HG03045 (cell line): Measurements from ENCODE around the gene AKAP6.

Experiments used
- ATAC-seq: cut with Tn5 transposase; IDR thresholded peaks from one replicate; pipeline ENCODE4 v1.9.1; 2021; ENCODE audit warnings: mild to moderate bottlenecking, moderate library complexity; ENCODE audit not compliant: unreplicated experiment

The AKAP6 gene

DNA sequence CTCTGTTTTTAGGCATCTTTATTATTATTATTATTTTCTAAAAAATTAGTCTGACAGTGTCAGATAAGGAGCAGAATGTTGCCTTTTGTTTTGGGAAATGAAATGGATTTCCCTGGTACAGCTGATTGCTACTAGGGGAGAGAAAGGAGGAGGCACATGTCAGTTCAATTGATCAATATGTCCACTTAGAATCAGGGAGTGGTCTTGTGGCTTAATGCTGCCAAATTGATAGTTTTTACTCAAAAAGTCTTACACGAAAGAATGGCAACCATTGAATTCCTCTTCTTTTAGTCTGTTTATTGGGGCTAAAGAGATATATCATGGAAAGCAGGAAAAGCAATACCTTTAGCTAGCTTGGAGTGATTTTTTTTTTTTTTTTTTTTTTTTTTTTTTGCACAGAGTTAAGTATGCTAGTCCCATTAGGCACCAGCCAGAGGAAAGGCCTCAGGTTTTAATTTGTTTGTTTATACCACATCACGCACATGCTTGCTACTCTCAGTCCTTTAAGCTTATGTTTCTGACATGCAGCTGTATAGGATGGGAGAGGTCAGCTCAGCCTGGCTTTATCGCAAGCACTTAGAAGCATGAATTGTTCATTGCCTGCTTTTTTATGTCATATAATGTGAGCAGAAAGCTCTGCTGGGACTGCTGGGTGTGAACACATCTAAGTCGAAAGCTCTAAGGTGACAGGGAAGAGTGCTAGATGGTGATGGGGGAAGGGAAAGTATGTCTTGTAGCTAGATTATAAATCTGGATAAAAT, 1.4 kb downstream of the AKAP6 start:
- ATAC-seq, result no peak

DNA sequence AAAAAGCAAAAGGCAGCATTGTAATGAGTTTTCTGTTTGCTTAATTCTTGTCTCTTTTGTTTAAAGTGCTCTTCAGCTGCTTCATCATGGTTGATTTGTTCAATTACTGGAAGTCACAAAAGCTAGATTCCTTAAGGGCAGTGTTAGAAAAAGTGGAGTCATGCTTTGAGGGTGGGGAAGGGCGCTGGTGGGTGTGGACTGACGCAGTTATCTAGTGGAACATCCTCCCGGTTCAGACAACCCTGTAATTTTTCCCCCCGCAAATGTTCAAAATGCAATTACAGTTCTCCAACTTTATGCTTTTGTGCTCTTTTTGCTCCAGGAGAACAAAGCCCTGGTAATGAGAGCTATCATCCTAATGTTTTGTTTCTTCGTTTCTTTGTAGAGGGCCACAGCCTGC, 2.1 kb downstream of the AKAP6 start:
- ATAC-seq, result no peak

DNA sequence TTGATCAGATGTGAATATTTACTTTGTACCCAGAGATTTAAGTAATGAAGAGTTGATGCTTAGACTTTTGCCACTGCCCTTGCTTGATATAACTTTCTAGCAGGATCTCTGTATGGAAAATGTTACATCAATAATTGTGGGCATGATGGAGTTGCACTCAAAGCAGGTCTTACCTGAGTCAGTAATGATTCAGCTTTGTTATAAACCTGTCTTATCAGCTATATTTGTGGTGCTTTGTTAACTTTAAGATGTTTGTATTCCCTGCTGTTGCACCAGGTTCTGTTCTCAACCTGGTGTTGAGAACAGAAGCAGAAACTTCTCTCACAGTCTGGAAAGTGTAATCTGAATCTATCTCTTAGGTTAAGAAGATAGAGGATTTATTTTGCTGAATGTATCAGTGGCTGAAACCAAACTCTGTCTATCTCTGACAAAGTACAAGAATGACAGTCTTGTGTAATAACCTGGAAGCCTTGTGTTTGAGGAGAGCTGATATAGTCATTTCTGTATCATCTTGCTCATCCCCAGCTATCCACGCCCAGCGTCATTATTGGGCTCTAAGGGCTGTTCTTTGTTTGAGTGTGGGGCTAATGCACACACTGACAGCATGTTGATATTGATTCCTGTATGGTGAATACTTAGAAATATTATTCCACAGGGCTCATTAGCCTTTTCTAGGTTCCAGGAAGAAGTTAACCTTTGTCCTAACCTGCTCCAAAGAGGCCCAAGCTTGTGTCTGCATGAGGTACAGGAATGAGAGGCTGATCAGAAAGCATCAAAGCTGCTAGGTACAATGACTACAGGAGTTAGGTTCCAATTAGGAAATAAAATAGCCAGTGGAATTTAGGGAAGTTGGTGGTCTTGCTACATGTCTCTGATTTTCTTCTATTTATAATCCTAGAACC, 3.6 kb downstream of the AKAP6 start:
- ATAC-seq, result no peak

DNA sequence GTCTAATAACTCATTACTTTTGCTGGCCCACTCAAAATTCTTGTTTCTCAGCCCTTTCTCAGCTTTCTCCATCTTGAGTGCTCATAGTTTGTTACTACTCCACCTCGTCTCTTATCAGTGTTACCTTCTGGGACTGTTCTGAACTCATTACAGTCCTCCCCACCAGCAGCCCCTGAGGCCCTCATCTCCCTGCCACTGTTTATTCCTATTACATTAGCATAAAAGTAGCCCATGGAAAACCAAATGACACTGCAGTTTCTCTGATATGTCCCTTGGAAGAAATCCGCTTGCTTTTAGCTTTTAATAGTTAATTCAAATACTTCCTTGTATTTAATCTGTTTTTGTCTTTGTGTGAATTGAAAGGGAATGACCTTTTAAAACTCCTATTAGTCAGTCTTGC, 7.6 kb downstream of the AKAP6 start:
- no peak for ATAC-seq

DNA sequence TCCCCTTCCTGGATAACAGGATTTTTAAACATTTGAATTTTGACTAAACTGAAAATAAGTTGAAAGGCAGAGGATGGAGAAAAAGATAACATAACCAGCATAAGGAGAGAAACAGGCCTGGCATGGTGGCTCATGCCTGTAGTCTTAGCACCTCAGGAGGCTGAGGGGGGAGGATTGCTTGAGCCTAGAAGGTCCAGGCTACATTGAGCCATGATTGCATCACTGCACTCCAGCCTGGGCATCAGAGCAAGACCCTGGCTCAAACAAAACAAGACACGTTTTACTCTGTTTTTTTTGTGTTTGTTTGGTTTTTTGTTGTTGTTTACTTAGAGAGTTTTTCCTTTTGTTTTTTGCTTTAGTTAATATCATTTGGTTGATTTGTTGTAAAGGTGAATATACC, 8.7 kb downstream of the AKAP6 start:
- no peak for ATAC-seq

DNA sequence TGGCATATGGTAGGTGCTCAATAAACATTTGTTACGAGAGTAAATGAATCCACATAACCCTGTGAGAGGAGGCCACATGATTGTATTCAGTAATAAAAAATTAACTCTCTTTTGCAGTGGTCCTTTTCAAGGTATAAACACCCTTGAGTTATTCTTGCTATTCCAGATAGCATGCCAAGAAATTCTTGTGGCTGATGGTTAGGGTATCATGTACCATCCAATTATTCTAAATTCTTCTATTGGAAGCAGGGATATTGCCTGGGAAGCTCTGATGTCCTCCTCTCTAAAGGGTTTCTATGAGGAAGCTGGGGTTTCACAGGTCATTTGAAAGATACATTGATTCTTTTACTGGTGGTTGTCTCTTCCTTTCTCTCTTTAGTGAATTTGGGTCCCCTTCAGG, 10.1 kb downstream of the AKAP6 start:
- no peak for ATAC-seq

DNA sequence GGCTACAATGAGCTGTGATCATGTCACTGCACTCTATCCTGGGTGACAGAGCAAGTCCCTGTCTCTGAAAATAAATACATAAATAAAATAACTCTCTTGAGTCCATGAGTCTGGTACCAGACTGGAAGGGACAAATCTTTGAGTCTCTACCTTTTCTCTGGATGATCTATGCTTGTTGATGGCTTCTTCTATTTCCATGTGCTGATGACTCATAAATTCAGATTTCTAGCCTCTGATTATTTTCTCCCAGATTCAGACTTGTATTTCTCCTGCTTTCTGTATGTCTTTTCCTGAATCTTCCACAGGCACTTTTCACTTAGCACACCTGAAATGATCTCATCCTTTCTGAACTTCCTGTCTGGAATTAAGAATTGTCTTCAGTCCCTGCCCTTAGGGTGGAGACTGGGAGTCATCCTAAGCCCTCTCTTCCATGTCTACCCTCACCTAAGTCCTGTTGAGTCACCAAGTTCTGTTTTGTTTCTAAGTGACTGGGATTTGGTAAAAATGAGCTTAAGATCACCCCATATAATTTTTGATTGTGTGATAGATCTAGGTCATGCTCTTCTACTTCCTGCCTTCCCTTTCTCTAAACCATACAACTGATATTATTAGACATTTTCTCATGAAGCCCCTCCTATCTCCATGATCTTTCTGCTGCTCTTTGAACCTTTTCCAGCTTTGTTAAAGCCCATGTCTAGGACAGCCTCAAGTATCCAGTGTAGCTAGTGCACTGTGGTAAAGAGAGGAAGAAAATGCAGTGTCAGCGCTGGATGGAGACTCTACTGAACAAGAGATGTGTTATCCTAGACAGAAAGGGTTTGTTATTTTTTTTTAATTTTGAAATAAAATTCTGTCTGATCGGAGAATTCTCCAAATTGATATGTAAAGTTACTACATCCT, 13.1 kb downstream of the AKAP6 start:
- ATAC-seq, result no peak

DNA sequence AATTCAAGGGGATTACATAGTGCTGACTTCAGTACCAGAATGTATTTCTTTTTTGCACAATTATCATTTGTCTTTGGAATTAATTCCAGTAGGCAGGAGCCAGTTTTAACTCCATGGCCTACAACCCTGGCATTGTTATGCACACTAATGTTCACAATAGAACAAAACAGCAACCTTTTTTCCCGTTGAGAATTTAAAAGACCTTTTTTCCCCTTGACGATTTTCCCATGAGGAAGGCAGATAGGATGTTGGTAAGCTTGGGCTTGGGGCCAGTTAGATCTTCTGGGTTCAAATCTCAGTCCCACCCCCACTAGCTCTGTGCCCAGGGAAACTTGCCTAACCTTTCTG, 13.7 kb downstream of the AKAP6 start:
- no peak for ATAC-seq

DNA sequence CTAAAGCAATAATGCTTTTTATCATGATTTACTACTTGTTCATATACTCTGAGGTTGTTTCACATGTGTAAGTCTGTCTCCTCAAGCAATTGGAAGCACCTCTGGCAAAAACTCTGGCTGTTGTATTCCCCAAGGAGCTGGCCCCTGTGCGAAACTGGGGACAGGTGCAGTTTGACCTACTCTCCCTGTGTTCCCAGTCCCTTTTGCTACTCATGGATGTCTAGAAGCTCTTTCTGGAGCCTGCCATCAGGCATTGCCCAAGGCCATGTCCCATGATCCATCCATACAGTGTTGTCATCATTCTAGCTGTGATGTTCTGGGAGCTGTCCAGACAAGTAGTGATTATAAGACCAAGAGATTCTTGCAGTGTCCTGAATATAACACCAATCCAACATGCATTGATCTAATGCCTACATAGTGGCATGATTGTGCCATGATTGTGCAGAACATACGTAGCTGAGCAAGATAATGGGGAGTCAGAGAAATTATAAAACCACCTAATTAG, 14.9 kb downstream of the AKAP6 start:
- ATAC-seq, result no peak

DNA sequence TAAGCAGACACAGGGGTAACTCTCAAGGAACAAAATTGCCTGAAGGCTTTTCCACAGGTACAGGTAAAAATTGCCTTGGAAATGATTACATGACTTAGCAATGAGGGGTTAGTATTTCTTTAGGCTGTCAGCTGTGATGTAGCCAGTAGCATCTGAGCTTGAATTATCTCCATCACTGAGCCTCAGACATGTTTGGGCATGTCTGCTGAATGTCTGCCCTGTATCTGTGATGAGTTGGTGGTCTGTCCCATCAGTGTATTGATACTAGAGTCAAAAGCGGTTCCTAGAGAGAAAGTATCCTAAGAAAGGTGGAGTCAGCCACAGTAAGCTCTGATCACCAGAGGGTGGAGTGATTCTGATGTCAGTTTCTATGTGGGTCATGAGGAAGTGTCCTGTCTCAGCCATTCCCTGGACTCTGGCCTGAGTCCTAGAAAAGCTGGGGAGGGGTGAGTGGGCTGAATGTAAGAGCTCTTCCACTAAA, 16.3 kb downstream of the AKAP6 start:
- no peak for ATAC-seq

DNA sequence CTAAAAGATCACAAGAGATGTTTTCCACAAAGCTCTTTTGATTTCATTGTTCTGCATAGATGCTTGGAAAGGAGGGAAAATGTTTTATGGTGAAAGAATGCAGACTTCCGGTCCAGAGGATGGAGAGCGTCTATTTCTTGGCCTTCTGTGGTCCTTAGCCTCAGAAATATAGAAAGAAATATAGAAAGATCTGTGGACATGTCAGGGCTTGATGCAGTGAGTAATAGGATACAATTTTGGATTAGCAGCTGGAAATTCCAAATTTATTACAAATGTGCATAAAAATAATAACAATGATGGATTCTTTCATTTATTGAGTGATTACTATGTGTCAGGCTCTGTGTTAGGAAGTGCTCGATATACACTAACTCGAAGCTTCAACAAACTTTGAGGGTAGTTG, 20.2 kb downstream of the AKAP6 start:
- ATAC-seq, result no peak

DNA sequence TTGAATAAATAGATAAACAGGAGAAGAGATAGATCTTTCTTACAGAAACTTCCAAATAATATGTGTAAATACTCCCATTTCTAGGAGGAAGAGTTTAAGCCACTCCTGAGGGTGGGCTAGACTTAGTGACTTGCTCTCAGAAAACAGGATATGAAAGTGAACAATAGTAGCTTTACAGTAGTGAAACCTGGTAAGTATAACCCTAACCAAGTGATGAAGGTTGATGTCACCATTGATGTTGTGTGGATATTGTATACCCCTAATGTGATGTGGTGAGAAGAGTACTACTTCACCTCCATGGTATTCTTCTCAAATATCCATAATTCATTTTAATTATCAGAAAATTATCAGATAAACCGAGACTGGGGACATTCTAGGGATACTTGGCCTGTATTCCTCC, 20.9 kb downstream of the AKAP6 start:
- peak; percentile 88 for ATAC-seq

DNA sequence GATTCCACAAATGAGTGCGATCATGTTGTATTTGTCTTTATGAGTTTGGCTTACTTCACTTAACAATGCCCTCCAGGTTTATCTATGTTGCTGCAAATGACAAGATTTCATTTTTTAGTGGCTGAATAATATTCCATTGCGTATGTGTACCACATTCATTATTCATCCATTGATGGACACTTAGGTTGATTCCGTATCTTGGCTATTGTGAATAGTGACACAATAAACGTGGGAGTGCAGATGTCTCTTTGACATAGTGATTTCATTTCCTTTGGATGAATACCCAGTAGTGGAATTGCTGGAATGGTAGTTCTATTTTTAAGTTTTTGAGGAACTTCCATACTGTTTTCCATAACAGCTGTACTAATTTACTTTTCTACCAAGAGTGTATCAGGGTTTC, 23.5 kb downstream of the AKAP6 start:
- ATAC-seq, result no peak

DNA sequence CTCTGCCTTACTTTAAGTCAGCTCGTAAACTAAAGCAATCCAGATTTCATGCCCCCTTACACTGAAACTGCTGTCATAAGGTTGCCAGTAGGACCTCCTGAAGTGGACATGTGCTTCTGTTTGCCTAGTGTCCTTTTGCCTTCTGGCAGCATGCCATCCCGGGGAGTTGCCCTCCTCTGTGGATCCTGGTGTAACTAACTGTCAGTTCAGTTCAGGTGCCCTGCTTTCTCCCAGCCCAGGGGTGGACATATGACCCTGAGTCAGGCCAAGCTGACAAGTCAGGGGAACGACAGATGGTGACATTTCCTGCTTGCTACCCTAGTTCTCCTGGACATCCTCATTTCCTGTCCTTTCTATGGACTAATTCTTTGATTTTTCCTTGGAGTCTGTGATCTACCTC, 25.6 kb downstream of the AKAP6 start:
- ATAC-seq, result no peak

DNA sequence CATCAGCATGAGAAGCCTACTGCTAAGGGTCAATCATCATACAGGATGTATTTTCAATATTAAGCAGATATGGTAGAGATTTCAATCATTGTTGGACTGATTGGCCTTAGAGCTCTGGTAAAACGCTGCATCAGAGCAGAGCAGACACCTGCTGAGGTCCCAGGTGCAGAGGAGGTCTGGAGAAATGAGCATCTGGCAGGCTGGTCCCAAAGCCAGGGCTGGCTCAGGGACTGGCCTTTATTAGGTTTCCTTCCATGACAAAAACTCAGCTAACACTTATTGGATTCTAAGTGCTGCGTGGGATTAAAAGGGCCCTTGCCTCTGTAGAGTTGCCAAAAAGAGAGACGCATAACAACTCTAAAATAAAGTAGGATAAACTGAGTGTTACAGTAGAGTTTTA, 29.7 kb downstream of the AKAP6 start:
- ATAC-seq, result no peak

DNA sequence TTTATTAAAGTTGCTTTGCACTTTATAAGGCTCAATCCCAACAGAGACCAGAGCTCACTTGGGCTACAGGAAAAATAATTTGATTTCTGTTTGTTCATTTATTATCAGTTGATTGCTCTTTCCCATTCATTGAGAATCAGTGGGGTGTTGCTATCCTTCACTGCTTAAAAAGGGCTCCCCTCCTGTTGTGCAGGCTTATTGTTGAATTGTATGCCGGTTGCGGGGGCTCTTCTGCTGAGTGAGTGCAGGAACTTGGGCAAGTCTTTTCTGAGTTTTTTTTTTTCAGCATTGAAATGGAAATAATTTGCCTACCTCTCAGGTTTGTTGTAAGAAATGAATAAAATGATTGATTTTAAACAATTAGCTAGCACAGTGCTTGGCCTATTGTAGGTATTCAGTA, 32.6 kb downstream of the AKAP6 start:
- ATAC-seq, result no peak

DNA sequence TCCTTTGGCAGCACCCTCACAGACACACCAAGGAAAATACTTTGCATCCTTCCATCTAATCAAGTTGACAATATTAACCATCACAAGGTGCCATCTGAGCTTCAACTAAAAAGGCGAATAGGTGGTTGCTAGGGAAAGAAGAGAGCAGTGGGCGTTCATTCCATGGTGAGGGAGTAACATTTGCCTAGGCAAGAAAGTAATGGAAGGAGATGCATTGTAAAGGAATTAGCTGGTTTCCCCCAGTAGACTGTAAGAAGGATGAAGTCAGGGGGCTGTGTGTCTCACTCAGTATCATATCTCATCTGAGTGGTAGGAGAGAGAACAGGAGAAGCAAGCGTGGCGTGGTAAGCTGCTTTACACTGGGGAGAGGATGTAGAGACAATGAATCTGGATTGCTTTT, 34.7 kb downstream of the AKAP6 start:
- no peak for ATAC-seq

DNA sequence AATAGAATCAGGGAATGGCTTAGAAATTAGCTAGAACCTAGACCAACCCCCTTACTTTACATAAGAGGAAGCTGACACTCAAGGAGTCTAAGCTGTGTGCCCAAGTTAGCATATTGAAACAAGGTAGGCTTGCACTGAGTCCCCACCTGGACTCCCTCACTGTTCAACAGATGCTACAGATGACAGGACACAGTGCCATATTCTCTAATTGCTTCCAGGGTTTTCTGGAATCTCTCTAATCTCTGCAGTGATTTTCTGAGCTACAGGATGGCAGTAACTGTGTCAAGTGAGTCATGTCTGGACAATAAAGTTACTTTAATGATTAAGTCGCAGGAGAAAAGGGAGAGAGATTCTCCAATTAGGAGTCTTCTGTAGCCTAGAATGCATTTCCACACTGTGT, 35.8 kb downstream of the AKAP6 start:
- ATAC-seq, result no peak

DNA sequence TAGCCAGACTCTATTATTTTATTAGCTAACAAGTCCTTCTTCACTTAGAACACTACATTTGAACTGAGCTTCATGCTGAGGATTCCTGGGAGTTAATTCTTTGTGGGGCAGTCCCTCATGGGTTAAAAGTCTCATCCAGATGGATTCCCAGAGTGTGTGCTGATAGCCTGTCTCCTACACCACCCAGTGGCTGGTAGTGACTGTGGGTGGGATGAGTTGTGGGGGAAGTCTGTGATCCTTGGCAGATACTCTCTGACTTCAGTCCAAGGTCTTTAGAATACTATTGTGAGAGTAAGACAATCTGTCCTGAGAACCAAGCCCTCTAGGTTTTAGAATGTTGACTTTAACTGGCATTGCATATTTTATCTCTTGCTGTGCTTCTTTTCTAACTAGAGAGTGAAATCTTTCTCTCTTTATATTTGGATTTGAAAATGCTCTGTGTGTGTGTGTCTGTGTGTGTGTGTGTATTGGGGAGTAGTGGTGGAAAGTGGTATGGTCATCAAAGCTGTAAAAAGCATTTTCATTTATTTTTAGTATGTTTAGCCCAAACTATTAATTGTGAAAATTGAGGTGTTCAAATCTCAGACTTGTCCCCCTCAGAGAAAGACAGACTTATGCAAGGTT, 37.3 kb downstream of the AKAP6 start:
- ATAC-seq, result no peak

DNA sequence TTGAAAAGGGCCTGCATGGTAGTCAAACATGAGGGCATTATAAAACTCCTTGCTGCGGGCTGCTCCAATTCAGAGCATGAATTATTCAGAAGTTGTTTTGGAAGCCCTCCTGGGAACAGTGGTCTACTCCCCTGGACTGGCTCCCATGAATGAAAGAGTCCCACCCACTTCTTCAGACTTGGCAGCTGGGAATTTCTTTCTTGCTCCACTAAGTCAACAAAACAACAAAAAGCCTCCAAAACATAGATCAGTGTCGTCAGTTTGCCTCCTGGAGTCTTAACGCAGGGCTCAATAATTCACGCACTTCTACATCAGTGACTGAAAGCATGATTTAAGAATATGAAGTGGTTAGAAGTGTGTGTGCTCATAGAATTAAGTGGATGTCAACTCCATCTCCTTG, 37.9 kb downstream of the AKAP6 start:
- ATAC-seq, result no peak

DNA sequence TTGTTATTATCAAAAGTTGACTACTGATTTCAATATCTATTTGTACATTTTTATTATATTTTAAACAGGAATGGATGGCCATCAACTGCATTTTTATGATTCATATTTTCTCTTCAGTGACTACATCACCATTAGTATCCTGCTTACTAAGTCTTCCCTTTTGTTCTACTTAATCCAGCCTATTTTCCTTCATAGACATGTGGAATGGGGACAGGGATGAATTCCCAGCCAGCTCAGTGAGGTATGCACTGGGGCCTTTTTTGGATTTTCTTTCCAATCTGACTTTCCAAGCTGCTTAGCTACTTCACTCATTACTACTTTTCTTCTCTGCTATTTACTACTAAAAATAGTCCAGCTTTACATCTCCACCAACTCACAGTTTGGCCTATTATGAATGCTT, 38.4 kb downstream of the AKAP6 start:
- ATAC-seq, result no peak
